Measurements from ENCODE around the gene AMPD3.

AMPD3 gene

GRCh38 chr11:10538924-10539323 lies 83.9 kb downstream of the AMPD3 start:
- DNase-seq (ENCODE audit: insufficient read length, low spot score) = no peak
- no peak for FAIRE-seq
- TF ChIP-seq POLR2A (IDR thresholded peaks at IDR 0.05; ENCODE audit: low read depth, low read length) (no peak), SPI1 (IDR thresholded peaks at IDR 0.05; ENCODE audit: low read depth, low read length) (no peak), POU2F2 (IDR thresholded peaks at IDR 0.05; ENCODE audit: low read depth, low read length) (no peak), POLR2AphosphoS5 (IDR thresholded peaks at IDR 0.05; ENCODE audit: low read depth, low read length) (no peak), TAF1 (IDR thresholded peaks at IDR 0.05; ENCODE audit: low read depth, low read length) (no peak), PAX5 (IDR thresholded peaks at IDR 0.05; ENCODE audit: insufficient read depth, low read length, severe bottlenecking) (no peak)

GRCh38 chr11:10539339-10539738 lies 84.3 kb downstream of the AMPD3 start:
- DNase-seq (ENCODE audit: insufficient read length, low spot score) (no peak), FAIRE-seq (no peak)
- TF ChIP-seq POU2F2 (IDR thresholded peaks at IDR 0.05; ENCODE audit: low read depth, low read length) (no peak), PAX5 (IDR thresholded peaks at IDR 0.05; ENCODE audit: insufficient read depth, low read length, severe bottlenecking) (no peak), POLR2A (IDR thresholded peaks at IDR 0.05; ENCODE audit: low read depth, low read length) (no peak), TAF1 (IDR thresholded peaks at IDR 0.05; ENCODE audit: low read depth, low read length) (no peak), POLR2AphosphoS5 (IDR thresholded peaks at IDR 0.05; ENCODE audit: low read depth, low read length) (no peak), SPI1 (IDR thresholded peaks at IDR 0.05; ENCODE audit: low read depth, low read length) (no peak)

- DNase-seq (ENCODE audit: insufficient read length, low spot score) = no peak
- peak; percentile 68 for FAIRE-seq
- no peak for TF ChIP-seq TAF1 (IDR thresholded peaks at IDR 0.05; ENCODE audit: low read depth, low read length)
- TF ChIP-seq POLR2A (IDR thresholded peaks at IDR 0.05; ENCODE audit: low read depth, low read length) = no peak
- TF ChIP-seq POLR2AphosphoS5 (IDR thresholded peaks at IDR 0.05; ENCODE audit: low read depth, low read length) = no peak
- TF ChIP-seq SPI1 (IDR thresholded peaks at IDR 0.05; ENCODE audit: low read depth, low read length) = no peak
These were observed 85.5 kb downstream of the AMPD3 start for GRCh38 chr11:10540546-10540914.

- DNase-seq (ENCODE audit: insufficient read length, low spot score) (peak; percentile 95), FAIRE-seq (peak; percentile 99)
- TF ChIP-seq POU2F2 (IDR thresholded peaks at IDR 0.05; ENCODE audit: low read depth, low read length) (no peak), PAX5 (IDR thresholded peaks at IDR 0.05; ENCODE audit: insufficient read depth, low read length, severe bottlenecking) (no peak), SPI1 (IDR thresholded peaks at IDR 0.05; ENCODE audit: low read depth, low read length) (no peak), POLR2A (IDR thresholded peaks at IDR 0.05; ENCODE audit: low read depth, low read length) (peak; percentile 70), TAF1 (IDR thresholded peaks at IDR 0.05; ENCODE audit: low read depth, low read length) (no peak; the same call in 1 of the 2 replicates), POLR2AphosphoS5 (IDR thresholded peaks at IDR 0.05; ENCODE audit: low read depth, low read length) (peak; percentile 76)
These were observed 86.0 kb downstream of the AMPD3 start, which contains the start of gene RNF141 for GRCh38 chr11:10540915-10541560. RNF141 (minus strand) TSS chr11:10541187; CDS start chr11:10534158, 7,029 bp downstream.

- no peak for FAIRE-seq
- no peak for DNase-seq (ENCODE audit: insufficient read length, low spot score)
- TF ChIP-seq PAX5 (IDR thresholded peaks at IDR 0.05; ENCODE audit: insufficient read depth, low read length, severe bottlenecking) = no peak
- no peak for TF ChIP-seq POU2F2 (IDR thresholded peaks at IDR 0.05; ENCODE audit: low read depth, low read length)
- TF ChIP-seq POLR2AphosphoS5 (IDR thresholded peaks at IDR 0.05; ENCODE audit: low read depth, low read length) = no peak
- no peak for TF ChIP-seq SPI1 (IDR thresholded peaks at IDR 0.05; ENCODE audit: low read depth, low read length)
- no peak for TF ChIP-seq POLR2A (IDR thresholded peaks at IDR 0.05; ENCODE audit: low read depth, low read length)
- no peak for TF ChIP-seq TAF1 (IDR thresholded peaks at IDR 0.05; ENCODE audit: low read depth, low read length)
These were observed 86.5 kb downstream of the AMPD3 start for GRCh38 chr11:10541561-10541930.

- DNase-seq (ENCODE audit: insufficient read length, low spot score) = no peak
- FAIRE-seq = no peak
- no peak for TF ChIP-seq SPI1 (IDR thresholded peaks at IDR 0.05; ENCODE audit: low read depth, low read length)
- no peak for TF ChIP-seq POLR2A (IDR thresholded peaks at IDR 0.05; ENCODE audit: low read depth, low read length)
- no peak for TF ChIP-seq TAF1 (IDR thresholded peaks at IDR 0.05; ENCODE audit: low read depth, low read length)
- no peak for TF ChIP-seq POU2F2 (IDR thresholded peaks at IDR 0.05; ENCODE audit: low read depth, low read length)
- no peak for TF ChIP-seq POLR2AphosphoS5 (IDR thresholded peaks at IDR 0.05; ENCODE audit: low read depth, low read length)
These were observed 87.7 kb downstream of the AMPD3 start for GRCh38 chr11:10542776-10543175.

GRCh38 chr11:10543782-10544181 lies 88.7 kb downstream of the AMPD3 start:
- DNase-seq (ENCODE audit: insufficient read length, low spot score) (no peak), FAIRE-seq (no peak)
- no peak for TF ChIP-seq POU2F2 (IDR thresholded peaks at IDR 0.05; ENCODE audit: low read depth, low read length)
- no peak for TF ChIP-seq TAF1 (IDR thresholded peaks at IDR 0.05; ENCODE audit: low read depth, low read length)
- no peak for TF ChIP-seq PAX5 (IDR thresholded peaks at IDR 0.05; ENCODE audit: insufficient read depth, low read length, severe bottlenecking)
- no peak for TF ChIP-seq POLR2AphosphoS5 (IDR thresholded peaks at IDR 0.05; ENCODE audit: low read depth, low read length)
- no peak for TF ChIP-seq POLR2A (IDR thresholded peaks at IDR 0.05; ENCODE audit: low read depth, low read length)
- TF ChIP-seq SPI1 (IDR thresholded peaks at IDR 0.05; ENCODE audit: low read depth, low read length) = no peak

- DNase-seq (ENCODE audit: insufficient read length, low spot score) (no peak), FAIRE-seq (no peak)
- TF ChIP-seq POLR2A (IDR thresholded peaks at IDR 0.05; ENCODE audit: low read depth, low read length) (no peak), POU2F2 (IDR thresholded peaks at IDR 0.05; ENCODE audit: low read depth, low read length) (no peak), PAX5 (IDR thresholded peaks at IDR 0.05; ENCODE audit: insufficient read depth, low read length, severe bottlenecking) (no peak), POLR2AphosphoS5 (IDR thresholded peaks at IDR 0.05; ENCODE audit: low read depth, low read length) (no peak), TAF1 (IDR thresholded peaks at IDR 0.05; ENCODE audit: low read depth, low read length) (no peak), SPI1 (IDR thresholded peaks at IDR 0.05; ENCODE audit: low read depth, low read length) (no peak)
These were observed 89.7 kb downstream of the AMPD3 start for GRCh38 chr11:10544491-10545465.
